ENCODE measurements around the gene ZNF200.

Gene ZNF200

GRCh38 chr16:3173892-3174617 is 60.9 kb downstream of the ZNF200 start:
- DNase-seq: no peak

Measured in kidney glomerular epithelial cell (primary cell).